Activated naive CD4-positive, alpha-beta T cell treated with anti-CD3 and anti-CD28 coated beads, Interleukin-2, amount 50 U/mL, for 24 hours (primary cell): ENCODE data around the gene SMAD3.

Source experiments
- H3K27ac Mint-ChIP-seq: one replicate; pipeline ENCODE4 v1.8.0; 2021; ENCODE audit warnings: mild to moderate bottlenecking, mixed read lengths
- H3K27me3 Mint-ChIP-seq: one replicate; pipeline ENCODE4 v1.8.0; 2021; ENCODE audit warnings: mixed read lengths
- H3K36me3 Mint-ChIP-seq: one replicate; pipeline ENCODE4 v1.8.0; 2021; ENCODE audit warnings: mixed read lengths
- H3K4me1 Mint-ChIP-seq: one replicate; pipeline ENCODE4 v1.8.0; 2021; ENCODE audit warnings: mixed read lengths
- H3K4me3 Mint-ChIP-seq: one replicate; pipeline ENCODE4 v1.8.0; 2021; ENCODE audit warnings: mild to moderate bottlenecking, mixed read lengths
- H3K9me3 Mint-ChIP-seq: one replicate; pipeline ENCODE4 v1.8.0; 2021; ENCODE audit warnings: mixed read lengths

Gene SMAD3

DNA sequence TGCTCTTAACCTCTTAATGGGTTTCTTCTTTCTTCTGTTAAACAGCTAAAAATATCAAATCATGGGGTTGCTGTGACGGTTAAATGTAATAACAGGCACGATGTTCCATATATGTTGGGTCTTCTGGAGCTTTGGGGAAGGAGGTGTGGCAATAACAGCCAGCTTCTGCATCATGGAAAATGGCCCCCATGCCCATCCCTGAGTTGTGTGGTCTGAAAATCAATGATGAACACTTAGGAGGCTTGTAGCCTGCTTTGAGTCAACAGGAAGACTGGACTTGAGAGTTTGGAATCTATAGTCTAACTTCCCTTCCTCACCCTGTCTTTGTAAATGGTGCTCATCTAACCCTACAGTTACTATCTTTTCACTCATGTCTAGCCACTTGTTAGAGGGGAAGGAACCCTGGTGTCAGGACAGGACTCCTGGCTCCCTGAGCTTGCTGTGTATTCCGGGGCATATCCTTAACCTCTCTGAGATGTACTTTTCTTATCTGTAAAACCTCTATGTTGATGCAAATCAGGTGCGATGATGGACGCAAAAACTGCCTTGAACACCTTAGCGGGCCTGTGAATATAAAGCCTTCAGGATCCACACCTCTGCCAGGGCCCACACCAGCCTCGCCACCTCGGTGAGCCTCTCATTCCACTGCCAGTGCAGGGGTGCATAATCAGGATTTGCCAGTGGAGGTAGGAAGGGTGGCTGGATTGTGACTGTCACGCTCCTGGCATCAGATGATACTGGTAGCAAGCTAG is 27.5 kb downstream of the SMAD3 start:
- Mint-ChIP-seq H3K9me3 (no peaks in the 10 kb centered on the region), H3K4me1 (peaks cover 49% of the 10 kb centered on the region), H3K27me3 (no peaks in the 10 kb centered on the region), H3K4me3 (no peak overlapping the region), H3K27ac (peak overlapping the region; percentile 43), H3K36me3 (peaks cover 6% of the 10 kb centered on the region)

DNA sequence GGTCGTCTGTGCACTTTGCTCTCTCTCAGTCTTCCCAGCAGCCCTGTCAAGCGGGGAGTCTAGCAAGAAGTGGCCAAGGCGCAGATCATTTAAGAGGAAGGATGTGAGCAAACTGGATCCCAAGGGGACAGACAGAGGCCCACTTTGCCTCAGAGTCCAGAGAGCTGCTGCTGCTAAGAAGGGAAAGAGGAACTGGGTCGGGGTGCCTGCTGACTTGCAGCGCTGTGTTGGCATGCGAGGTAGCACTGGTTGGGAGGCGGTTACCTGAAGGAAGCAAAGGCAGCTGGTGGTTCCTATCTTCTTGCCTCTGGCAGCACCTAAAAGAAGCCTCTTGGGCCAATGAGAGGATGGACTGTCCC is 28.1 kb downstream of the SMAD3 start:
- peaks cover 44% of the 10 kb centered on the region for H3K4me1 Mint-ChIP-seq
- H3K27me3 Mint-ChIP-seq: no peaks in the 10 kb centered on the region
- H3K9me3 Mint-ChIP-seq: no peaks in the 10 kb centered on the region
- peaks cover 6% of the 10 kb centered on the region for H3K36me3 Mint-ChIP-seq
- peak overlapping the region; percentile 41 for H3K27ac Mint-ChIP-seq
- no peak overlapping the region for H3K4me3 Mint-ChIP-seq

DNA sequence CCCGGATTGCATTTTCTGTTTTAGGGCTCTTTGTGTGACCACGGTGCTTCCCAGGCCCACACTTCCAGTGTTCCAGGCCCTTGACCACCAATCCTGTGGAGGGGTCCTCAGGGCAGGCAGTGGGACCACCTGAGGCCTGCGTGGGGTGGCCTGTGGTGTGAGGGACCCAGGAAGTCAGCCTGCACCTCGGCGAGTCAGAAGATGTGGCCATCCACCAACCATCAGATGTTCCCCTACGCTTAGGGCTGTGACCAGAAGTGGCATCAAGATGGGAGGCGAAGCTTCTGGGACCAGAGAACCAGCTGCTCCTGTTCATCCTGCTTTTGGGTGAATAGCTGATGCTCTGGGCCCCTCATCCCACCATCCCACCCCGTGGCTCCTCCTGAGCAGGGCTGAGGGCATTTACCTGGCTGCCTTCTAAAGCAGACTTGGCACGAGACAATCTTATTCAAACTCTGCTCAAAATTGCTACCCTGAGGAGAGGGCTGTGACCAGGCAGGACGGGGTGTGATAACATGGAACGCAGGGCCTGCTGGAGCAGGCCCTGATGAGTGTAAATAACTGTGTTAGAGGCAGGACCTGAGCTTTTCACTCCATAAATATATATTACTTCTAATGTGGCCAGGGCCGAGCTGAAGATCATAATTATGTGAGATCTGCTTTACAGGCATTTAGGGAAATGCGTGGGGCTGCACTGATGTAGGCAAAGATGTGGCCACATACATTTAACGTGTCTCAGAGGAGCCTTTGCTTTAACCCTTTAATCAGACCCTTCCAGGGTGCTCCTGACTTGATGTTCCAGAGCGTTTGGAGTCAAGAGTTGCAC is 28.8 kb downstream of the SMAD3 start:
- Mint-ChIP-seq H3K4me1 (peaks cover 40% of the 10 kb centered on the region), H3K4me3 (no peak overlapping the region)

DNA sequence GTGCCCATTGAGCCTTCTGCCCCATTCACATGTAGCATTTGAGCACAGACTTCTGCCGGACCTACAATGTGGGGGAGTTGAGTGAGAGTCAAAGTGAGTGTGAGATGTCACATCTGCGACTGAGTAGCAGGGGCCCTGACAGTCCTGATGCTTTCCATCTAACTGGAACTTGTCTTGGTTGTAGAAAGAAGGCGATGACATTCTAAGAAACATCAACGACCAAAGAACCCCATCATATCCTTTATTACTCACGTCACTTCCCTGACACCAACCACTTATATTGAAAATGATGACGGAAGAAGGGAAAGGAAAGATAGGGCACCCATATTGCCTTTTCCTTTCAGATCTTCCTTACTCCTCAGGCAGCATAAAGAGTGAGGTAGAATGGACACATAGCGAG is 30.5 kb downstream of the SMAD3 start:
- H3K27ac Mint-ChIP-seq: peak overlapping the region; percentile 30
- H3K4me3 Mint-ChIP-seq: no peak overlapping the region
- peaks cover 31% of the 10 kb centered on the region for H3K4me1 Mint-ChIP-seq
- H3K36me3 Mint-ChIP-seq: peaks cover 7% of the 10 kb centered on the region
- H3K27me3 Mint-ChIP-seq: no peaks in the 10 kb centered on the region
- H3K9me3 Mint-ChIP-seq: no peaks in the 10 kb centered on the region

More for the DNA sequence above, 28.8 kb downstream of the SMAD3 start:
- H3K27ac Mint-ChIP-seq: peak overlapping the region; percentile 66
- no peaks in the 10 kb centered on the region for H3K9me3 Mint-ChIP-seq
- peaks cover 6% of the 10 kb centered on the region for H3K36me3 Mint-ChIP-seq
- no peaks in the 10 kb centered on the region for H3K27me3 Mint-ChIP-seq

DNA sequence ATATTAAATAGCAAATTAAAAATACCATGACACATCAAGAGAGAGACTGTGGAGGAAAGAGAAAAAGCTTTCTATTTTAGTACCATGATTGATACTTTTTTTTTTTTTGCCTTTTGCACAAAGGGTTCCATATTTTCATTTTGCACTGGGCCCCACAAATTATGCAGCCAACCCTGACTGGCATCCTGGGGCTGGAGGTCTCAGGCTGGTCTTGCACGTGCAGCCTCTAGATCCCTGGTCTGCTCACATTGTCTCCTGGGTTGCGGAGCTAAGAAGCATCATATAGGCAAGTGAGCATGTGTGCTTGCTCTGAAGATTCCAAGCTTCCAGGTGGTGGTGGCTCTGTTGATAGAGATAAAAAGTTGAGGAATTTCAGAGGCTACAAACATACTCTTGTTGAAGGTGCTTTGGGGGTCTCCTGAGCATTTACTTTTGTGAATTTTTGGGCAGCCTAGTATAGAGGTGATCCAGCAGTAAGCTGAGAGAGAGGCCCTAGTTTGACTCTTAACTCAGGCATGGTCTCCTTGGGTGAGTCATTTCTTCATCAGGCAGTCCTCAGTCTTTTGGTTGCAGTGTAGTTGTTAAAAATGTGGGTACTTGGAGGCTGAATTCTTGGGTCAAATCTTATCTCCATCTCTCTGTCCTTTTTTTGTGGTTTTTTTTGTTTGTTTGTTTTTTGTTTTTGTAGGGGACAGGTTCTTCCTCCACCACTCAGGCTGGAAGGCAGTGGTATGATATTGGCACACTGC is 31.3 kb downstream of the SMAD3 start:
- Mint-ChIP-seq H3K9me3 (no peaks in the 10 kb centered on the region), H3K4me1 (peaks cover 24% of the 10 kb centered on the region), H3K4me3 (peak overlapping the region; percentile 24), H3K27ac (peak overlapping the region; percentile 97), H3K36me3 (peaks cover 7% of the 10 kb centered on the region), H3K27me3 (no peaks in the 10 kb centered on the region)

DNA sequence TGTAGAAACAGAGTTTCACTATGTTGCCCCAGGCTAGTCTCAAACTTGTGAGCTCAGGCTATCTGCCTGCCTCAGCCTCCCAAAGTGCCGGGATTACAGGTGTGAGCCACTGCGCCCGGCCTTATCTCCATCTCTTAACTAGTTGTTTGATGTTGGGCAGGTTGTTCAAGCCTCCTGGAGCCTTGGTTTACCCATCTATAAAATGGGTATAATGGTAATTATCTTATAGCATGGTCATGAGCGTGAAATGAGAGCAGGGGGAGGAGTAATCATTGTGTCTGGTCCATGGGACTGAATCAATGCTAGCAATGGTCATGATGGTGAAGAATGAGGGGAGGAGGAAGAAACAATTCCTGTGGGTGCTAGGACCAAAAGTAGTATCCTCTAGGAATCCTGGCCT is 32.0 kb downstream of the SMAD3 start:
- Mint-ChIP-seq H3K4me3 (peak overlapping the region; percentile 24), H3K27ac (peak overlapping the region; percentile 97), H3K36me3 (peaks cover 7% of the 10 kb centered on the region), H3K27me3 (no peaks in the 10 kb centered on the region), H3K9me3 (no peaks in the 10 kb centered on the region), H3K4me1 (peaks cover 21% of the 10 kb centered on the region)

DNA sequence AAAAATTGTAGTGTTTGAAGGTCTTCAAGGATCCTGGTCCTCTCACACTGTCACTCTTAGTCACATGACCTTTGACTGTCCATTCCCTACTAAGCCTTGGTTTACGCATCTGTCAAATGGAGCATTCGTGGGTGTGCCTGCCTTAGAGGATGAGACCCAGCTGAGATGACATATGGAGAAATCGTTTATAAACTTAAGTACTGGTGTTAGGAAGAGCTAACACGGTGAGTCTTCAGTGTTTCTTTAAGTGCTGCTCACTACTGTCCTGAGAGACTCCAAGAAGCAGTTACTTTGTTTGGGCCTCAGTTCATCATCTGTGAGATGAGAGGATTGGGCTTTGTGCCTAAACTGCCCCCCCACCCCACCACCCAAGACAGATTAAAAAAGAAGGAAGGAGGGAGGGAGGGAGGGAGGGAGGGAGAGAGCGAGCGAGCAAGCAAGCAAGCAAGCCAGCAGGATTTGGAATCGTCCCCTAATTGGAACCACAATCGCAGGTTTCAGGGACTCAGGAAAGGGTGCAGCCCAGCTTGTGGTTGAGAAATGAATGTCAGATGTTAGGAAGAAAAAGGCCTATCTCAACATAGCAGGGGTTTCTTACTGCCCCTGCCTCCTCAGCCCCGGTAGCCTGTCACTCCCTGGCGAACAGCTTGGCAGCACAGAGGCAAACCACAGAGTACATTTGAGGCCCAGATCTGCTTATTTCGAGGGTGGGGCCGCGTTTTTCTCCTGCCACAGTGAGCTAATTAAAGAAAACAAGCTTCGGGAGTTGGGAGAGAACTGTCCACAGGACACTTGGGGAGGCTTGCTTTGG is 32.7 kb downstream of the SMAD3 start:
- peak overlapping the region; percentile 97 for H3K27ac Mint-ChIP-seq
- no peaks in the 10 kb centered on the region for H3K9me3 Mint-ChIP-seq
- H3K4me1 Mint-ChIP-seq: peaks cover 14% of the 10 kb centered on the region
- H3K4me3 Mint-ChIP-seq: peak overlapping the region; percentile 53
- H3K36me3 Mint-ChIP-seq: peaks cover 7% of the 10 kb centered on the region
- no peaks in the 10 kb centered on the region for H3K27me3 Mint-ChIP-seq

DNA sequence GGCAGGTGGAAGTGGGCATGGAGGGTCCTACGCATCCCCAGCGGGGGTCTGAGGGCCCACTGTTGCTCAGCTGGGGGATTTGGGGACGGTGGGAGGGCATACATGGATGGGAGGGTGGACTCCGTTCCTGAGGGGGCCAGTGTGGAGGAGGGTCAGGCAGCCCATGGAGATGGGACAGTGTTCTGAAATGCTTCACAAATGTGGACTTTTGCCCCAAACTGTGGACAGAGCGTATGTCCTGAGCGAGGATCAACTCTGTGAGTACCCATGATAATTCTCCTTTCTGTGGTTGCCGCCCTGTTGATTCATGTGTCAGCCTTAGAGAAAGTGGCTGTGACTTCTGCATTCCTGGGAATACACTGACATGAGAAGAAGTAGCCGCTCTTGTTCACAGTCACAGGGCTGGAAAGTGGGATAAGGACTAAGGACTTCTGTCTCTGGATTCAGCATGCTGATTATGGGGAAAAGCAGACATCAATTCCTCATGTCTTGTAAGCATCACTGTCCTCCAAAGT is 33.4 kb downstream of the SMAD3 start:
- H3K27ac Mint-ChIP-seq: peak overlapping the region; percentile 96
- no peaks in the 10 kb centered on the region for H3K27me3 Mint-ChIP-seq
- H3K4me1 Mint-ChIP-seq: peaks cover 10% of the 10 kb centered on the region
- H3K4me3 Mint-ChIP-seq: peak overlapping the region; percentile 53
- H3K36me3 Mint-ChIP-seq: peaks cover 5% of the 10 kb centered on the region
- no peaks in the 10 kb centered on the region for H3K9me3 Mint-ChIP-seq

DNA sequence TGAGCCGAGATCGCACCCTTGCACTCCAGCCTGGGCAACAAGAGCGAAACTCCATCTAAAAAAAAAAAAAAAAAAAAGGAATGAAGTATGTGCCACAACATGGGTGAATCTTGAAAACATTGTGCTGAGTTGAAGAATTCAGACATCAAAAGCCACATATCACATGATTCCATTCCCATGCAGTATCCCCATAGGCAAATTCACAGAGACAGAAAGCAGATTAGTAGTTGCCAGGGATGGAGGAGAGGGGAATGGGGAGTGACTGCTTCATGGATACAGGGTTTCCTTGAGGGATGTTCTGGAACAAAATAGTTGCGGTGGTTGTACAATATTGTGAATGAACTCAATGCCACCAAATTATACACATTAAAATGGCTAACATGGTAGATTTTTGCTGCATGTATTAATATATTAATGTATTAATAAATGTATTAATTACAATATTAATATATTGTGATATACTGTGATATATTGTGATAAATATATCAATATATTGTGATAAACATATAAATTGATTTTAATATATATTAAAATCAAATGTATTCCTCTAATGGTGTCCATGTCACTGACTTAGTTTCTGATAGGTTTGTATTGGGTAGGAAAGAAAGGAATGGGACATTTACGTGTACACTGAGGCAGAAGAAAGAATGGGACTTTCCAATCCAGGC is 34.9 kb downstream of the SMAD3 start:
- H3K27ac Mint-ChIP-seq: peak overlapping the region; percentile 88
- H3K9me3 Mint-ChIP-seq: no peaks in the 10 kb centered on the region
- peaks cover 5% of the 10 kb centered on the region for H3K36me3 Mint-ChIP-seq
- H3K4me1 Mint-ChIP-seq: peaks cover 10% of the 10 kb centered on the region
- H3K4me3 Mint-ChIP-seq: peak overlapping the region; percentile 52
- no peaks in the 10 kb centered on the region for H3K27me3 Mint-ChIP-seq

DNA sequence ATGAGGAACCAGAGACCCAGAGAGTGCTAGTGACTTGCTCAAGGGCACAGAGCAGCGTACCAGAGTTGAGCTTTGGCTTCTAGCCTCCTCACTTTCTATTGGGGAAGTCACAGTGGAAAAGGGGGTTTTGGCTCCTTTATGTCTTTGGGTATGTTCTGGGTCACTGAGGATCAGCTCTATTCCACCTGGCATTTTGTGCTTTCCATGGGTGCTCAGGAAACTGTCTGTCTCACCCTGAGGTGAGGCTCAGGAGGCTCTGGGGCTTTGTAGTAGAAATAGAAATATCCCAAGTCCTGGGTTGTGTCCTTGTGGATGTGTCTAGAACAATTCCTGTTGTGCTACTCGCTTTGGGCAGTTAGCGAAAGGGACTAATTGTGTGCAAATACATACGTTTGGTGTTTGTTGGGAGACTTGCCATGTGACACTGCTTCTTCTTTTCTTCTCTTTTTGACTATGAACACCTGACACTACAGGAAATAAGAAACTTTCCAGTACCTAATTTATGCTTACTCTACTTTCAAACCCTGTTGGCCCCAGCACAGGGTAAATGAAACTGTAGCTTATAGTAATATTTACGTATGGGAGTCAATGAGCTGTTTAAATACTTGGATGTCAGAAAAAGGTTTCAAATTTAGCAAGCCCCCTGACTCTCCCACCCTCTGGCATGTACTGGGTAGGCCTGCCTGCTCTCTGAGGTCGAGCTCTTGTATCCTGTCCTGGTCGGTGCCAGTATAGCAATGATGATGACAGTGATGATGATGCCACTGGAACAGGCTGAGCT is 35.6 kb downstream of the SMAD3 start:
- Mint-ChIP-seq H3K4me3 (no peak overlapping the region), H3K36me3 (peaks cover 3% of the 10 kb centered on the region), H3K27ac (no peak overlapping the region), H3K4me1 (peaks cover 8% of the 10 kb centered on the region), H3K27me3 (no peaks in the 10 kb centered on the region), H3K9me3 (no peaks in the 10 kb centered on the region)

DNA sequence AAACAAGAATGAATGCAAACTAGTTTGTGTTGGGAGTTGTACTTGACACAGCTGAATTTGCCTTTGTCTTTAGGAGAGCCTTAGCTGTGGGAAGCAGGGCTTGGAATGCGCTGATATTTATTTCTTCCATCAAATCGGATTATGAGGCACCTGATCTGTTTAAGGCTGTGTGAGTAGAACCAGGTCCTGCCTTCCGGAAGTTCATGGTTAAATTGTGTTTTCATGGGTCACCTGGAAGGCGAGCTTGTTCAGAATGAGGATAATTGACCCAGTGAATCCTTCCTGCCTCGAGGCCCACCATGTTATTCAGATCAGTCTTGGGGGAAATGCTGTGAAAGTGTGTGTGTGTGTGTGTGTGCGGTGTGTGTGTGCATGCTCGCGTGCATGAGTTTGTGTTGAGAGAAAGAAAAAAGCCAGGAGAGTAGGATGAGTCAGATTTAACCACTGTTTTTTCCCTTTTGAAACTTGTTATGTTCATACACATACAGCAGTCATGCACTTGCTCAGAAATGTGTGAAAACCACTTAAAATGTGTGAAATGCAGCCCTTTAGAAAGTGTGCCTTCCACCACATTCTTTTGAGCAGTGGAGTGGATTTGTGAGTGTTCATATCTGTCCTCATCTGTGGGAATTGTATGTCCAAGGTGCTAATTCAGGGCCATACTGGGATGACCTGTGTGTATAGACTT is 36.7 kb downstream of the SMAD3 start:
- no peaks in the 10 kb centered on the region for H3K9me3 Mint-ChIP-seq
- H3K4me1 Mint-ChIP-seq: peaks cover 15% of the 10 kb centered on the region
- H3K27ac Mint-ChIP-seq: no peak overlapping the region
- H3K36me3 Mint-ChIP-seq: peaks cover 9% of the 10 kb centered on the region
- H3K4me3 Mint-ChIP-seq: no peak overlapping the region
- no peaks in the 10 kb centered on the region for H3K27me3 Mint-ChIP-seq

DNA sequence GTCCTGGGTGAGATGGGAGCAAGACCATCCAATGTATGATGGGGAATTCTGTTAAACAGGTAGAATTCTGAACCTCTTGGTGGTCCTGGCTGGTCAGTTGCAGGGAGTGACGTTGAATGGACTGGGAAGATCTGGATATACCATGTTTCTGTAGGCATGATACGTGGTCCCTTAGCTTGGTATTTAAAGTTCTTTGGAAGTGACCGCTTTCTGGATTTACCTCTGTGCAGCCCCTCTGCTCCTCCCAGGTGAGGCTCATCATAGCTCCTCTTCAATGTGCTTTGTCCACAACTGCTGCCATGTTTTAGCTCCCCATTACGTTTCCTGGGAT is 37.2 kb downstream of the SMAD3 start:
- peaks cover 9% of the 10 kb centered on the region for H3K36me3 Mint-ChIP-seq

DNA sequence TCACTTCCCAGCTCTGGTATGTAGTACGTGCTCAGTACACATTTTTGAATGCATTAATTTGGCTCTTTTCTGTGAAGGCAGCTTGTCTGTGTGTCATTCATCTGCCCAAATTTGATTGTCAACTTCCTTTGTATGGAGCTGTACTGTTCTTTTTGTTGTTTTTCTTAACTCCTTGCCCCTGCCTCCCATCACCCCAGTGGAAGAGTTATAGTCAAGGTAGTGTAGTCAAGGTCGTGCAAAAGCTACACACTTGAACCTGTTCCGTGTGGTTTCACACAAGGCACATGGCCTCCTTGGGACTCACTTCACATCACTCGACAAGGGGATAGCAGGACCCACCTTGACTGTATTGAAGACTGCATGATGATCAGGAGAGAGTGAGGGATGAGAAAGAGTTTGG is 37.6 kb downstream of the SMAD3 start:
- Mint-ChIP-seq H3K27me3 (no peaks in the 10 kb centered on the region), H3K9me3 (no peaks in the 10 kb centered on the region), H3K4me3 (no peak overlapping the region), H3K4me1 (peaks cover 24% of the 10 kb centered on the region), H3K36me3 (peaks cover 9% of the 10 kb centered on the region), H3K27ac (no peak overlapping the region)

More for the DNA sequence above, 37.2 kb downstream of the SMAD3 start:
- H3K27me3 Mint-ChIP-seq: no peaks in the 10 kb centered on the region
- H3K27ac Mint-ChIP-seq: no peak overlapping the region
- H3K4me1 Mint-ChIP-seq: peaks cover 20% of the 10 kb centered on the region
- no peak overlapping the region for H3K4me3 Mint-ChIP-seq
- no peaks in the 10 kb centered on the region for H3K9me3 Mint-ChIP-seq
